NOMO-1 treated with DMSO at 0.1 percent for 48 hours (cell line): ENCODE data around the gene CSGALNACT2.
A peak's percentile ranks its signal among the peaks of the same experiment; 100 is the strongest.

Source experiments
- DNase-seq: peaks from one replicate; lab custom pipeline; 2025; ENCODE audit not compliant: unreplicated experiment; lab: John Stamatoyannopoulos, UW

Gene CSGALNACT2

DNA sequence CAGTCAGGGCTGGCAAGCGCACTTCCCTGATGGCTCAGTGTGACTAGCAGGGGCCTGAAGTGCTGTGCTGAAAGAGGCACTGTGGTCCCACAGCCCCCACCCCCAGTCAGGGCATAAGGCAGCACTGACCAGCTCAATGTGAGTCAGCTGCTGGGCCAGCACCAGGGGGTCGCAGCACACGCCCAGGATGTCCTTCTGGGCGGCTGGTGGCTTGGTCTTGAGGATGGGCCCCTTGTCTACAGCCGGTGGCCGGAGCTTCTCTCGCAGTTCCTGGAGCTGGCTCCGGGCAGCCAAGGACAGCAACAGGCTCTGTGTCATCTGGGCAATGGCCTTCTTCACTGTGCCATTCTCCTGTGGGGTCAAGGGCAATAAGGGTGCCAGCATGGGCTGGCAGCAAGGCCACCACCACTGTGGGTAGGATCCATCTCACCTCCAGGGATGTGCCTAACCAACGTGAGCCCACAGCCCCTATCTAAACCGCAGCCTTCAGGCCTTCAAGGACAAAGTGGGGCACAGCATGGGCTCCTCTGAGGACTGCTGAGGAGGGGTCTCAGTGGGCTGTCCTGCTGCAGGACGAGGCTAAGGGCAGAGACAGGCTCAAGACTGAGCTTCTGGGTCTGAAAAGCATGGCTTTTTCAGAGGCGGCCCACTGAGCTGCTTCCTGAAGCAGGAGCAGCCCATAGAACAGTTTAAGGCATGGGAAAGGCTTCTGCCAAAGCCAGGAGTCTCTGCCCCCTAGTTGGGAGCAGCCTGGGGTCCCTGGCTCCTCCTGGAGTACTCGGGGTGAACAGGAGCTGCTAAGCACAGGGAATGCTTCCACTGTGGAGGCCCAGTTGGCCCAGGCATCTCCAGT is 62.5 kb downstream of the CSGALNACT2 start:
- no peak for DNase-seq

DNA sequence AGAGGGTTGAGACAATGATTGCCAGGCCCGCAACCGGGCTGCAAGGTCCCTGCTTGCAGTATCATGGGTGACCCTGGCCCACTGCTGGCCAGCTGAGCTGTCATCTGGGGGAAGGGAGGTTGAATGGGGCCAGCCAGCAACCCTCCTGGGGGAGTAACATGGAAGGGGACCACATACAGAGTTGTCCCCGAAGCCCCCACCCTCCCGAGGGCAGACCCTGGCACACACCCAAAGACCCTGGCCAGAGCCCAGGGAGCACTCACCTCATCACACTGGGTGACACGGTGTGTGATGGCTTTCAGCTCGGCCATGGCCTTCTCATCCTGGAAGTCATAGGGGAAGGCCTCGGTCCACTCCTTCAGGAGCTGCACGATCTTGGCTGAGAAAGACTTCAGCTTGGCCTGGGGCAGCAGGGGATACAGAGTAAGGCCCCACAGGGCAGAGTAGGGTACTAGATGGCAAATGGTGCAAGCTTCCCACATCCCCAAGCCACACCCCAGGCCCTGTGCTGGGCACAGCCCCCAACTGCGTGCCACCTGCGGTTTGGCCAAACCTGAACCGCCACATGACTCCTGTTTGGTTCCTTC is 63.4 kb downstream of the CSGALNACT2 start:
- DNase-seq: no peak

DNA sequence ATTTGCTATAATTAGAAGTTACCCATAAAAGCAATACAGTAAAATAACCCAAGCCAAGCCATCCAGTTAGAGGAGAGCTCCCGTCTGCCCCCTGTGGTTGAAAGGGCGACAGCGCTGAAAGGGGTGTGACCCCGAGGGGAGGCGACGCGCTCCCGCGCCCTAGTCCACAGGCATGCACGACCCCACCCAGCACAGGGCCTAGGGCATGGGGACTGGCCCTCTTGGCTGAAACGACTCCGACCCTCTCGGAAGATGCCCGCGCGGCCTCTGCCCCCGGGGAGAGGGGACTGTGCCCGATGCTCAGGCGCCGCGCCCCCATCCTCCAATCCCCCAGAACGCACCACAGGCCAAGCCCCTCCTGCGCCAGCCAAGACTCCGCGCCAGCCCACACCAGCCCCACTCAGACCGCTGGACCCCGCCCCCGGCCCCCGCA is 64.0 kb downstream of the CSGALNACT2 start:
- peak; percentile 48 for DNase-seq

DNA sequence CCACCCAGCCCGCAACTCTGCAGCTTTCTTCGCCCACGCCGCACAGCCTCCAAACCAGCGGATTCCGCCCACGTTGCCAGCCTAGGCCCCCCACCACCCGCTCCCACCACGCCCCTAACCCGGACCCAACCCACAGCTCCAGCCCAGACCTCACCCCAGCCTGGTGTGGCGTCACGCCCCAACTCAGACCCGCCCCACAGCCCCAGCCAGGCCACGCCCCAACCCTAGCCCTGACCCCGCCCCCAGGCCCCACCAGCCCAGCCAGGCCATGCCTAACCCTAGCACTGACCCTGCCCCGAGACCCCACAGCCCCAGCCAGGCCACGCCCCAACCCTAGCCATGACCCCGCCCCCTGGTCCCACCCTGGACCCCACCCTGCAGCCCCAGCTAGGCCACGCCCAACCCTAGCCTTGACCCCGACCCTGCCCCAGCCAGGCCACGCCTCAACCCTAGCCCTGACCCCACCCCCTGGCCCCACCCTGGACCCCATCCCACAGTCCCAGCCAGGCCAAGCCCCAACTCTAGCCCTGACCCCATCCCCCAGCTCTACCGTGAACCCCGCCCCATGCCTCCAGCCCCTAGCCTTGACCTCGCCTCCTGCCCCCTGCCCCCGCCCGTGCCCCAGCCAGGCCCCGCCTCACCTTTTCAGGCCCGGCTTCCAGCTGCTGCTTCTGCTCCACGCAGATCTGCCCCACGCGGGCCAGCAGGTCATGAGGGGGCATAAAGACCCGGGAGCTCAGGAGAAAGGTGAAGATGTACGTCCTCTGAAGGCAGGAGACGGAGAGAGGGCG is 64.6 kb downstream of the CSGALNACT2 start:
- DNase-seq: no peak

DNA sequence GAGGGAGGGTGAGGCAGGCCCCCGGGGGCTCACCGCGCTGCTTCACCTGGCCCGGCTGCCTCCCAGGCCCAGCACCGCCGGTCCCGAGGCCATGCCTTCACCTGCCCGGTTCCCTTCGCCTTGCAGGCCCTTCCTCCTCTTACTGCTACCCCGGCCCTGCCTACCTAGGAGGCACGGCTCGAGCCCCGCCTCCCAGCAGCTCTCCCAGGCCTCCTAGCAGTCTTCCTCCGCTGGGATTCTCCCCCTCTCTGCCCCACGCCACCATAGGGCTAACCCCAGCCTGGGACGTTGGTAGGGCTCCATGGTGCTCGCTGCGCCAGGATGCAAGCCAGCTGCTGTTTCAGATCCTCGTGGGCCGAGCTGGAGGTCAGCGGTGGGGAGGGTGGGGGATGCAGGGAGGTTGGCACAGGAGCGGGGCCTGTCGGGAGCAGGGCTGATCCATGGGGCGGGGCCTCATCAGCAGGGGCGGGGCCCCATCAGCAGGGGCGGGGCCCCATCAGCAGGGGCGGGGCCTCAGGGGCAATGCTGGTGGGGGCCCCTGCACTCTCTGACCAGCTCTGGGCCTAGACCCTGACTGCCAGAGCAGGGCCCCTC is 65.3 kb downstream of the CSGALNACT2 start:
- no peak for DNase-seq

DNA sequence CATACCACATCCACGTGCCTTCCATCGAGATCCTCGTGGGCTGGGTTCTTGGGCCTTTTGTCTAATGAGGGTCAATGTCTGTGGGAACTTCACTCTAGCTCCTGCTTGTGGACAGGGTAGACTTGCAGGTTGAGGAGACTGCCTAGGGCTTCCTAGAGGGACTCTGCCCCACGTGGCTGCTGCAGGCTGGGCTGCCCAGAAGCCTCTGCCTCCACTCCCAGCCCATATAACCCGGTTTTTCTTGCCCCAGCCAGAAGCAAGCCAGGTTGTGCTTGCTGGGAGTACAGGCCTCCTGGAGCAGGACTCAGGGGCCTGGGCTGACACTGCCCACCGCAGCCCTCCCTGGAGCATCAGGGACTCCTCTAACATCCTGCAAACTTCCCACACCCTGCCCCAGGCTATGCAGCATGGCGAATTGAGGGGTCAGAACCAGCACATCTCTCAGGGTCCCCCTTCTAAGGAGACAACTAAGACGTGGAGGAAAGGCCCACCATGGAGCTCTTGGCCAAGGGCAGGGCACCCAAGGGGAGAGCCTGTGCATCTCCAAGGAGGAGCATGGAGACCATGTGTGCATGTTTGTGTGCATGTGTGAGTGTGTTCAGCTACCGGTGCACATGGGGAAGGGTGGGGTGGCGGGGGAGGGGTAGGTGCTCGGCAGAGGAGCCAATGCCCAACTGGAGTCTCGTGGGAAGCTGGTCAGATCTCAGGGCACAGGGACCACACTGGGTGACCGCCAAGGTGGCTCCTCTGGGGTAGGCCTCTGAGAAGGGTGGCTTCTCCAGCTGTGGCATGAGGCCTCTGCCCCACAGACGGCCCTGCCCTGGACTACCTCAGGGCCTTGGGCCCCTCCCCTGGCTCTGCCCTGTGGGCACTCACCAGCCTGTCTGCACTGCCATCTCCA is 66.0 kb downstream of the CSGALNACT2 start:
- no peak for DNase-seq

DNA sequence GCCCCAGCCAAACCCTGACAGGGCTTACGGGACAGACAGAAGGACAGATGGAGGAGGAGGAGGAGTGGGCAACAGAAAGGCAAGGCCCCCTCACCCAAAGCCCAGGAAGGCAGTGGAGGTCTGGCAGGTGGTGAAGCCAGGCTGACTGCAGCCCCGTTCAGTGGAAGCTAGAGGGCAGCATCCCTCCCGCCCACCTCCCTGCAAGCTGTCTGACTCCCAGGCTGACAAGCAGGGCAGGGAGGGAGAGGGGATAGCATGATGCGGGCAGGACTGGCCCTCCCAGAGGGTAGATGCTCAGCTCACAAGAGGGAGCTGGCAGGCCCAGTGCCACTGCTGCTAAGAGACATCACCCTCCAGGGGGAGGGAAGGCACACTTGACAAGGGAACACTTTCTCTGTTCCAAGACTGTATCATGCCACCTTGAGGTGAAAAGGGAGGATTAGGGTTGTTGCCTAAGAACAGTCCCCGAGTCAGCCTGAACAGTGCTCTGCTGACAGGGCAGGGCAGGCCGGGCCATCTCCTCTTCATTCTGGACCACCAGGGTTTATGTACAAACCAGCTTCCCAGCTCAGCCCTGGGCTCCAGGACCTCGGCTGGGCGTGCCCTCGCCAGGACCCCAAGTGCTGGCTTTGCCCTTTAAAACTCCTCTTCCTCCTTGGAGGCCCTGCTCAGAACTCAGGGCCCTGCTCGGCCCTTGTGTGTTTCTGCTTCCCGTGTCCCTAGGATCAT is 66.9 kb downstream of the CSGALNACT2 start:
- DNase-seq: peak; percentile 37

DNA sequence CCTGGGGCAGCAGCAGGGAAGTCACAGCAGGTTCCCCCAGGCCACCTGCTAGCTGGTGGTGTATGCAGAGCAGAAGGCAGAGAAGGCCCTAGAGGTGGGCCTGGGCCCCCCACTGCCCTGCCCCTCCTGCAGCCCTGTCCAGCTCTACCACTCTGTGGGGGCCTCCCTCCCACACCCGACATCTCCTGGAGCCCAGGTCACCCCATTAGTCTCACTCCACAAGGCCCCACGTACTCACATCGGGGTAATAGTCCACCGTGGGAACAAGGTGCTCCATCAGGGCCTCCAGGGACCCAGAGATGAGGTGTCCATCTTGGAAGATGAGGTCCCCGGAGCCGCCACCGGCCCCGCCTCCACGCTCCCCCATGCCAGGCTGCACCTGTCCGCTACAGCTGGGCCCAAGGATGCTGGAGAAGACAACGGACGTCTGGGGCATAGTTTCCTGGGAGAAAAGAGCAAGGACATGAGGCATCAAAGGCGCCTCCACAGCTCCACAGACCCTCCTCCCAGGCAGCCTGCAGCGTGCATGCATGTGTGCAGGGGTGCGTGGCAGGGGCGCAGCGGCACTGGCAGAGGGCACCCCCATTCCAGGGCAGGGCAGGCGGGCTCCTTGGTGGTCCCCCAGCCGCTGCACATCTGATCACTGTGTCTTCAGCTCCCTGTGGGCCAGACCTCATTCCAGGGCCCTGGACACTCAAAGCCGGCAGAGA is 67.6 kb downstream of the CSGALNACT2 start:
- DNase-seq: no peak

DNA sequence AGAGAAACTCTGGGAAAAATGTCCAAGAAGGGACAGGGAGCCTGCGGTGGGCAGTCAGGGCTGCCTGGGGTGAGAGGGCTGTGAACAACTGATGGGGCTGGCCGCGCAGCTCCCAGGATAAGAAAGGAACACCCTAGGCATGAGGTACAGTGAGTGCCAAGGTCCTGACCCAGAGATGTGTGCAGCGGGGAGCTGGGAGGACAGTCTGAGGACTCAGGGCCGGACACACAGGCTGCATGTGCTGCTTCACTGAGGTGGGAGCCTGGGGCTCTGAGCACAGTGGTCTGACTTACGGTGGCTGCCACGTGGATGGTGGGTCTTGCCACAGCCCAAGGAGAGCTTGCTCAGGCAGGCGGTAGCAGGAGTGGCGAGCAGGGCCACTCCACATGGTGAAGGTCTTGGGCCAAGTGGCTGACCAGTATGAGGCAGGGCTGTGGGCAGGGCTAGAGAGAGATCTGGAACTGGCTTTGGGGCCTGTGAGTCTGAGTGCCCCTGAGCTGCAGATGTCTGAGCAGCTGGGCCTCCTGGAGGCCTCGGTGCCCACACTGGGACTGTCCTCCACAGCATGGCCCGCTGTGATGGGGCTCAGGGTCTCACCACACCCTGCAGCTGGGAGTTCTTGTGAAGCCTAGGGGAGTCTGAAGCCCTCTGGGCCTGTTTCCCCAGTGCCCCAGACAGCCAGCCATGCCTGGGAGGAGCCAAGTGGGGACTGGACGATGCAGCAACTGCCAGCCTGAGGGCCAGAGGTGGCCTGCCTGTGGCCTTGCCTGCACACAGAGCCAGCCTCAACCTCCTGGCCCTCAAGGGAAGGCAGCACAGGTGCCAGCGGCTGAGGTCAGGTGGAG is 68.4 kb downstream of the CSGALNACT2 start:
- DNase-seq: no peak

DNA sequence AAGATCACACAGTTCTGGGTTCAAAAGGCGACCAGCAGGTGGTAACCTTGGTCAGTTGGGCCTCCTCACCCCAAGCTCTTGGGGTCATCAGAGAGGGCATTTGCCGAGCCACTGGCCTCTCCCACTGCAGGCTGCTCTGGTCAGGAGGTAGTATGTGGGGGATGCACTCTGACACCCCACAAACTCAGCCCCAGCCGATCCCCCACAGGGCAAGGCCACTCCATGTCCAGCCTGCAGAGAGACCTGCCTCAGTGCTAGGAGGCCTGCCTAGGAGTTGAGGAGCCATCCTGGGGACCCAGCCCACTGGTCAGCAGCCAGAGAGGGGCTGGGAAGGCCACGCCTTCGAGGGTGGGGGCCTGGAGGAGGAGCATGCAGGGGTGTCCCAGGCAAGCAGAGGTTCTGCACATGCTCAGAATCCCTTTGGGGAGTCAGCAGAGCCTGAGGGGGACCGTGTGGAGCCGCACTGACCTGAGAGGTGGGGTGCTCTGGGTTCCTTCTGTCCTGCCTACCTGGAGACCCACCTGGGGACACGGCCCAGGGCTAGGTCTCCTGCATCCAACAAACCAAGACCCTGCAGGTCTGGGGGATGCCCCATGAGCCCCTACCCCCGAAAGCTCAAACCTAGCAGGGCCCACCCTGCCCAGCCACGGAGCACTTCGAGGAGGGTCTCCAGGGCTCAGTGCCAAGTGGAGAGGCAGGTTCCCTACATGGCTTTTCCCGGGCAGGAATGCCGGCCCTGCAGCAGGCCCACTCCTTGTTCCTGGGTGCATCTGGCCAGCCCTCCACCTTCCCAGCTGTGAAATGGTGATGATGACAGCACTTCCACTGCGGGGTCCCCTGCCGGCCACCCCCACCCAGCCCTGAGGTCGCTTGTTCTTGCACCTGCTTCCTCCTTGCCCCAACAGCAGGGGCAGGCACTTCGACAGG is 70.2 kb downstream of the CSGALNACT2 start:
- DNase-seq: no peak

DNA sequence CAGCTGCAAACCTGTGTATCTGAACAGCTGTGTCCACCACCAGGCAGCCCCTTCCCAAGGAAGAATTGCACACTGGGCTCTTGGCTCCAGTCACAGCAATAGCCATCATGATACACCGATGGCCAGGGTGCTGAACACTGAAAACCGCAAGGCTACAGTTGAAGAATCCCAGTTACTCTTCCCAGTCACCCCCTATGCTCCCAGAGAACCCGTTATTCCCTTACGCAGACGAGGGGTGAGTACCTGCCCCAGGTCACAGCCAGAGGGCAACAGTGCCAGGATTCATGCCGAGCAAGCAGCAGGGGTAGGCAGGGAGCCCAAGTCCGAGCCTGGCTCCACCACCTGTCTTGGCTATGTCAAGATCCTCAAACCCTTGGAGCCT is 70.8 kb downstream of the CSGALNACT2 start:
- DNase-seq: no peak

DNA sequence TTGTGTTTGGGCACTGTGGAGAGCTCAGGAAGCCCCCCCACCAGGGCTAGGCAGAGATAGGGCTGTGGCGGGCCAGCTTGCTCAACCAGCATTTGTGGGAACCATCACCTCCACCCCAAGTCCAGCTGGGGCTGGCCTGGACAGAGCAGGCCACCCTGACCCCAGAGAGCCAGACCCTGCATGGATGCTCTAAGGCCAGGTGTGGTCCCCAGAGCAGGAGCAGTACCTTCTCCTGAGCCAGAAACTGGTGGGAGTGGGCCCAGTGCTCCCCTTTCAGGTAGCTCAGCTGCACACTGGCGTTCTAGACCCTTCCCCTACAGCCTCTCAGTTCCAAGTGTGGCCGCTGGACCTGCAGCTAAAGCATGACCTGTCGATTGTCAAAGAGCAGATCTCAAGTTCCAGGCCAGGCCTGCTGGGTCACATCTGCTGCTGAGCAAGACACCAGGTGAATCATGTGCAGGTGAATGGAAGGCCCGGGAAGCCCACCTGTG is 71.5 kb downstream of the CSGALNACT2 start:
- DNase-seq: no peak

DNA sequence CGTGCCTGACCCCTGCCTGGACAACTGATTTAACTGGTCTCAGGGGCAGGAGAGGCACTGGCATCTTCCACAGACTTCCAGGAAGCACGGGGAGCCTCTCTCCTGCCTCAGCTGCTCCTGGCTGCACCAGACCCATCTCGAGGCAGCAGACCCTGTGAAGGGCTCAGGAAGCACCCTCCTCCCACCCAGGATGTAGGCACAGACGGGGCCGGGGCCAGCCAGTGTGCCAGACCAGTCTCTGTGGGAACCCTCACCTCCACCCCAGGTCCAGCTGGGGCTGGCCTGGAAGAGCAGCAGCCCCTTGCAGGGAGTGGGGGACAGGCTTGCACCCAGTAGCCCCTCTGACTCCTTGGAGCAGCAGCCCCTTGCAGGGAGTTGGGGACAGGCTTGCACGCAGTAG is 72.3 kb downstream of the CSGALNACT2 start:
- DNase-seq: no peak

DNA sequence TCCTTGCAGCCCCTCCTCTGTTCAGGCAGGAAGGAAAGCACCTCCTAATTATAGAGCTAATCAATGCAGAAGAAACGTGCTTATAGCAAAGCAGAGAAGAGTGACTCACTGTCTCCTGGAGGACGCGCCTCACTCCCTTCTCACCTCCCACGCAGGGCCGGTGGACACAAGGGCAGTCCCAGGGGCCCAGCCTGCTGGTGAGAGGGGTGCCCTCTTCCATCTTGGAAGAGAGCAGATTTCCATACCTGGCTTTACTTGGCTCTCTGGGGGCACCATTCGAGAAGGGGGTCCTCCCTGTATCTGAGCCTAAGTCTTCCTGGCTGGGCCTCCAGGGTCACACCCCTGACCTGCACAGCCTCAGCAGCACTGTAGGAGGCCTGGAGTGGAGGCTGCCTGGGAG is 72.8 kb downstream of the CSGALNACT2 start:
- DNase-seq: no peak

DNA sequence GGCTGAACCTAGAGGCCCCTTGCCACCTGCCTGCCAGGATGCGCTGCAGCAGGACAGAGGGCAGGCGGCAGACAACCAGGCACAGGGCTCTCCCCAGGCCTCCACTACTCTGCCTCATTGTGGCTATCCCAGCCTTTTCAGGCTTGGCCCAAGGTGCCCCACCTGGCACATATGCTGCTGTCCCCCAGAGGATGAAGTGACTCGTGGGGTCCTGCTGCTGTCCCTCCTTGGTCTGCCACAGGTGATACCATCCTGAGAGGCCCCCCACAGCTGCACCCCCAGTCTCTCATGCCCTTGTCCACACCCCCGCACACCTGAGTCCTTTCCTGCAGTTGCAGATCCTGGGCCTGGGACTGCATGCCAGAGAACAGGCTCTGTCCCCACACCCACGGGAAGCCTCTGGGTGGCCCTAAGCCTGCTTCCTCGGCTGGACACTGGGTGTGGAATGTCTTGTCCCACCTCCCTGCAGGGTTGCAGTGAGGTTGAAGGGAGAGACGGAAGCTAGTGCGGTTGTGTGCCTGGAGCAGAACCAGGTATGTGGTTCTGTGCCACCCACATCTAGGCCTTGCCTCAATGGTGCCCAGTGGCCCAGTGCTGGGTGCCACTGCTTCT is 73.3 kb downstream of the CSGALNACT2 start:
- DNase-seq: no peak

DNA sequence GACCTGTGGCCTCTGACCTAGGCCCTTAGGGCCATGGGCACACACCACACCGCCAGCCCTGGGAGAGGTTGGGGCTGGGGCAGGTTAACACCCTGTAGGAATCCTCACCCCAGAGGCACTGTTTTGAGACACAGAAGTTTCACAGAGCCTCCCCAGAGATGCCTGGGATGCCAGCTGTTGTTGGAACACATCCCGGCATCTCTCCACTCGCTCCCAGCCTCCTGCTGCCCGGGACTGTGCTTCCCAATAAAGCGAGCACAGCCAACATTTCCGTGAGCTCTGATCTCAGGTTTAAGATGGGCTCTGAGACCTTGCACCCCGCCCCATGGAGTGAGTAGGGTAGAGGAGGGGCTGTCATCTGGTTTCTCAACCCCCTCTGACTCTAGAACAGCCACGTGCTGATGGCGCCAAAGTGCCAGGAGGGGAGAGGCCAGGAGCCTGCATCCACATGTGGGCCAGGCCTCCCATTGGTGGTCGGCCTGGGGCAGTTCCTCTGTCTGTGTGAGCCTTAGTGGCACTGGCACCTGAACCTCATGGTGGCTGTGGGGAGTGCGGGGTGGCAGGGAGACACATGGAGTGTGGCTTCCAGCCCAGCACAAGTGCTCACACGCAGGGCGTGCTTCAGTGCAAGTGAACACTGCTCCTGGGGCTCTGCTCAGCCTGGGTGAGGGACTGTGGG is 73.9 kb downstream of the CSGALNACT2 start:
- no peak for DNase-seq
